H1 (cell line): Measurements from ENCODE around the gene RSAD1. TPM values are rescaled to one million over a fixed set of nuclear protein-coding genes. Genes with fewer than 3 reads are reported as not detected.

Experiments used
- ATF2 ChIP-seq: IDR thresholded peaks from 2 replicates; pipeline ENCODE4 v1.6.1; 2012; ENCODE audit warnings: low read length, inconsistent platforms
- polyA plus RNA-seq, 7 experiments: library from polyadenylated mRNA; depleted of rRNA in 3 of 7; stranded (reverse) in 5 of 7; unstranded in 2 of 7; fragments of >200 nt in 5 of 7; fragments of 200-250 nt in 2 of 7; gene quantifications; 1 replicate in 5 of 7; 2 replicates in 1 of 7; 4 replicates in 1 of 7; pipeline versions ENCODE4 v1.2.1 to v1.2.3, GENCODE V29; 2011 to 2013; ENCODE audit warnings: missing spikeins in 2 of 7, mixed read lengths in 2 of 7
- total RNA-seq: library from RNA; stranded (reverse); fragmentation: NEBNext Ultra II Directional; extraction: Animal tissue kit (Norgen Biotek cat#: 25700); gene quantifications from 2 replicates; pipeline ENCODE4 v1.2.1, GENCODE V29; 2021

RSAD1 gene
- total and polyA plus RNA-seq, 2 of the 8 experiments (the other 6 are each of a cell fraction or from before 2014, with no cell fraction given) = 17.9 to 33.5 TPM

GRCh38 chr17:50499721-50500120 is 21.1 kb downstream of the RSAD1 start (continued):
- no peak for TF ChIP-seq ATF2
